ENCODE results near the gene CCDC57.
"Not testable (repeated sequence)": the region's sequence is repeated elsewhere in the genome, so short reads cannot be mapped to it uniquely, and the experiment has no call there.

CCDC57 gene

GRCh38 chr17:82200743-82201497, 11.7 kb downstream of the CCDC57 start:
- peak; percentile 81 for DNase-seq

- DNase-seq = no peak
These were observed 12.5 kb downstream of the CCDC57 start for GRCh38 chr17:82200135-82200534.

DNA sequence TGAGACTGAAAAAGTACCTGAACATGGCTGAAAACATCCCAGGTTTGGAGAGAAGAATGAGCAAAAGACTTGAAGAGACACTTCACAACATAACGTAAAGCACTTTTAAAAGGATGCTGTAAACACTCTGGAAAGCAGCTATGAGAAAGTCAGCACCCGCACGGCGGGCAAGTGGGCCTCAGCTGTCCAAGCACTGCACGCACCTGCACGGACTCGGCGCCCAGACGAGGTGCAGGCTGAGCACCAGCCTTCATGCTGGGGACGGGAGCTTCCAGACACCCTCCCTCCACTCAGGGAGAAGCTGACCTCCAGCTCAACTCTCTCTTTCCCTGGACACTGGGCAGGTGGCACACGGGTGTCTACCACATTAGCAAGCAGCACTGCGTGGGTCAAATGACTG, 13.1 kb downstream of the CCDC57 start:
- DNase-seq = no peak

DNA sequence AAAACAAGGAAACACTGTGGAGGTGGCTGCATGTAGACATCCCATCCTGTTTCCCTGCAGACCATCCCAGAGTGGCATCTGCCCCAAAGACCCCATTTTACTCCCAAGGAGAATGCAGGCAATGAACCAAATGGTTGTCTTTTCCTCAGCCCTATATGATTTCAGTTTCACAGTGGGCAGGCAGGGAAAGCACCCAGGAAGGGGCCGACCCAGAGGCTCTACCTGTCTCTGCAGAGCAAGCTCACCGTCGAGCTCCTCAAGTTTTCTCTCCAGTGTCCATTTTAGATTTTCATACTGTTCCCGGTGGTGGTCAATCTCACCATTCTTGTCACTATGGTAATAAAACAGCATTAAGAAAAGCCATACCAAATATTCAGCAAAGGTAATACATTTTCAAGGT, 14.6 kb downstream of the CCDC57 start:
- peak; percentile 25 for DNase-seq

DNA sequence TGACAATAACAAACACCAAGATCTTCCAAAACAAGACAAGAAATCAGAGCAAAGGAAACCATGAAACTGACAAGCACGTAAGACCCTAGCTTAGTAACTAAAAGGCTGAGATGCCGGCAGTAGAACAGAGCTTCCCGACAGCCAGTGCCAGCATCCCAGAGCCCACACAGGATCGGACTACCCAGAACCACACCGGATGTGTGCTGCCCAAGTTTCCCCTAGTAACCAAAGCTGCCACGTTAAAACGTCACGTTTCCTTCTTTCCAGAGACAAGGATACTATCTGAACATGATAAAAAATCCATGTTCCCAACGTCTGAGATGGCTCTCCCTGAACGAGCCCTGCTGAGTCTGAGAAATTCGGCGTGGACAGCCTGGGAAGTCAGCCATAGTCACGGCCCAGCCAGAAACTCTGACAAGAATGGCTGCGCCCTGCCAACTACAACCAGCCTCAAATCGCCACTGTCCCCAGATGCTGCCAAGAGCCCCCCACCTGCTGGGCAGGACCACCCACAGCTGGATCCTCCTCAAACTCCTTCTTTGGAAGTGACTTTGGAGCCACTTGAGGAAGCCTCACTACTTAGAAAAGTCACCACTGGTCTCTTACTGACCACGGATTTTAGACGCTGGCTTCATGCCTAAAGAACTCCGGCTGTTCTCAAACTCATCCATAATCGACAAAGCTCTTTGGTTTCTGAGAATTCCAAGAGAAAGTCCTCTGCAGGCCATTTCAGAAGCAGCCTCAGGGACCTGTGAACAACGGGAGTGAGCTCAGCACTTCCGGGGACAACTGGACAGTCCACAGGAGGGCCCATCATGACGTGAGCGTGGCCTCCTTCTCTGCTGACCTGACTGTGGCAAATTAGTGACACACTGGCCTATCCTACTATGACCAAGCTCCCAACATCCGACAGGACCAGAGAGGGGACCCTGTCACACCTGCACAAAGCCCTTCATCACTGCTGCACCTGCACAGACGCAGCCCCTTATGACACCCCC, 16.7 kb downstream of the CCDC57 start:
- no peak for DNase-seq

GRCh38 chr17:82194765-82195164, 17.9 kb downstream of the CCDC57 start:
- no peak for DNase-seq

GRCh38 chr17:82193520-82194220, 19.0 kb downstream of the CCDC57 start:
- DNase-seq = no peak

- DNase-seq = not testable (repeated sequence)
These were observed 19.6 kb downstream of the CCDC57 start for GRCh38 chr17:82193050-82193449.

- DNase-seq = no peak
These were observed 24.4 kb downstream of the CCDC57 start for GRCh38 chr17:82188001-82188961.

DNA sequence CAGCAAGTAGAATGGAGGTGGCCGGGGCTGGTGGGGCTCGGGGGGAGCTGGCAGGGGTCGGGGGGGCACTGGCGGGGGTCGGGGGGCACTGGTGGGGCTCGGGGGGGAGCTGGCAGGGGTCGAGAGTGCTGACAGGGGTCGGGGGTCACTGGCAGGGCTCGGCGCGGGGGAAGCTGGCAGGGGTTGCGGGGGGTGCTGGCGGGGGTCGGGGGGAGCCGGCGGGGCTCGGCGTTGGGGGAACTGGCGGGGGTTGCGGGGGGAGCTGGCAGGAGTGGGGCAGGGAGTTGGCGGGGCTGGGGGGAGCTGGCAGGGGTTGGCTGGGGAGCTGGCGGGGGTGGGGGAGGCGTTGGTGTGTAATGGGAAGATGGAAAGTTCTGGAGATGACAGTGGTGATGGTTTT, 25.1 kb downstream of the CCDC57 start:
- DNase-seq = no peak

- no peak for DNase-seq
These were observed 26.4 kb downstream of the CCDC57 start for GRCh38 chr17:82186221-82186620.

DNA sequence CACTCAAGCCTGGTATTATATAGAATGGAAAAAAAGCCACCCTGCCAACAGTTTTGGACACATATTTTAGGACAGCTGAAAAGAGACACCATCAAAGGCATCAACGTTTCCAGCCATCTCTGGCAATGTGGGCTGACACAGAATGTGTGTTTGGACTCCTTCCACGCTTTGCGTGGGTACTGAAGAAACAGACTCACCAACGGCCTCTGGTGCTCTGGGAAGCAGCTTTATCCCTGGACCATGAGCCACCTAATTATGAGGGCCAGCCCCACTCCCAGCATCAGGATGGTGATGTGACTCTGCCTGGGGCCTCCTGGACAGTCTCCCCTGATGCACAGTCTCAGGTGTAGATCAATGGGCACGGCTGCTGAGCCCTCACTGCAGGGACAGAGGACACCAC, 27.9 kb downstream of the CCDC57 start:
- DNase-seq = no peak

- DNase-seq = no peak
These were observed 31.7 kb downstream of the CCDC57 start for GRCh38 chr17:82180776-82181528.

DNA sequence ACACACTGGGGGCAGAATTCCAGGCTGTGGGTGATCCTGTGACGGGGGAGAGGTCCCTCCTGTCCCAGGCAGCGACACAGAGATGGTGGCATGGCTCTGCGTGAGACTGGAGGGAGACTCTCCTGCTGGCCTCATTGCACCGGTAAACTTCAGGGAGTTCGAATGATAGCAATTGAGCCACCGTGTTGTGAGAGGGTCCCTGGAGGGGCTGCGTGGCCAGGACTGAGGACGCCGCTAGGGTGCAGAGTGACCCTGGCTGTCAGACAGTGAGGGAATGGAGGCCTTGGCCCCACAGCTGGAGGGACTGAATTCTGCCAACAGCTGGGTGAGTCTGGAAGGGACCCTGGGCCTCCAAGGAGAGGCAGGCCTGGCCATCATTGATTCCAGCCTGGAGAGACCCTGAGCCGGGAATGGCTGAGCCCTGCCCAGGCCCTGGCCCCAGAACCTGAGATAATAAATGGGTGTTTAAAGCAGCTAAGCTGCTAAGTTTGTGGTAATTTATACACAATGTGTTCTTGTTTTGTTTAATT, 32.6 kb downstream of the CCDC57 start:
- no peak for DNase-seq

- DNase-seq = no peak
These were observed 33.2 kb downstream of the CCDC57 start for GRCh38 chr17:82179412-82179811.

DNA sequence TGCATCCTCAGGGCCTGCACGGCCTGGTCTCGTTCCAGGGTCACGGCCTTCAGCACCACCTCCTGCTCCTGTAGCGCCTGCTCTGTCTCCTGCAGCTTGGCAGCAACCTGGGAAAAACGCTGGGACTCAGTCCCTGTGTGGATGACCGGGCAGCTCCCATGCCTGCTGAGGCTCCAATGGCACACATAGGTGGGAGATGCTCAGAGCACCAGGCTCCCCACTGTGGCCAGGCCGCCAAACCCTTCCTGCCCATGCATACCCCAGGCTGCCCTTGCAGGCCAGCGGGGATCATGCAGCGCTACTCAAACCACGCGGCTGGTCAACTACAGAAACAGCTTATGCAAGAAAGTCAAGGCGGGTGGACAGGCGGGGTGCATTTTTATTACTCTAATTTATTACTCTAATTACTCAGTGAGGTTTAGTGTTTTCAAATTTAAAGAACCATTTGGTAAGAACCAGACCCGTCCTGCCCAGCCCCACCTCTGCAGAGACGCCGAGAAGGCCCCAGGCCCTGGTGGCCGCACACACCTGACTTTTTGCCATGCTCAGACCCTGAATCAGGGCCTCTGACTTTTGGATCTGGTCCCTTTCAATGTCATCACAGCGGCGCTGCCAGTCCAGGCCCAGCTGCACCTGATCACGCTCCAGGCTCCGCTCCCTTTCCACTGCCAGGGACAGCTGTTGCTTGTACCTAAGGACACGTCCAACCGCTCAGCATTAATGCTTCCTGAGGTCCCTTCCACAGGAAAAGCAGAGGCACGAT, 34.0 kb downstream of the CCDC57 start:
- DNase-seq = no peak

DNA sequence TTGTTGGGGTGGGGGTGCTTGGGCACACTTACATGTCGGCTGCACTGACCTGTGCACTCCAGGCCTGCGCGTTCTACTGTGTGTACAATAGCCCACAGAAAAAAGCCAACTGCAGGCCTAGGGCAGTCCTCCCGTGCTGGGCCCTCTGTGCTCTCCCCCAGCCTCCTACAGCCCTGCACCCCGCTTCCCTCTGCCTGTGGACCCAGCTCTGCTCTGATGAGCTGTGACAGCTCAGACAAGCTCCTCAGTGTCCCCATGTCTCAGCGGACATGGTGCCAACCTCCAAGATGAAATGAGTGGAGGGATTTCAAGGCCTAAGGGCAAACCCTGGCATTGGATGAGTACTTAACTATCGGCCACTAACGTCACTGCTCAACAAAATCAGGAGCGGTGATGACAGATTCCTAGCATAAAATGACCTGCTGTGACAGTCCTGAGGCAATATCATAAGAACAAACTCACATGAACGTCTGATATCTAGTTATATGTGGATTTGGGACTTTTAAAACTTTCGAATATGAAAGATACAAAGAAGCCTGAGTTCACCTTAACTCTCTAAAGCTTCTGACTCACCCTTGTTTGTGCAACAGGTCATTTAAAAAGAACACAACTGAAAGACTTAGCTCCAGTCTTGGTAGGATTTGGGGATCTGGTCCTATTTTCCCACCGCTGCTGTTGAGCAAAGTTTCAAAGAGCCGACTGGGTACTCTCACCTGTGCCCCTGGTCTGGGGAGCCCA, 34.7 kb downstream of the CCDC57 start:
- DNase-seq = no peak

GRCh38 chr17:82177276-82177675, 35.4 kb downstream of the CCDC57 start:
- DNase-seq = no peak

GRCh38 chr17:82175951-82176350, 36.7 kb downstream of the CCDC57 start:
- DNase-seq = no peak

DNA sequence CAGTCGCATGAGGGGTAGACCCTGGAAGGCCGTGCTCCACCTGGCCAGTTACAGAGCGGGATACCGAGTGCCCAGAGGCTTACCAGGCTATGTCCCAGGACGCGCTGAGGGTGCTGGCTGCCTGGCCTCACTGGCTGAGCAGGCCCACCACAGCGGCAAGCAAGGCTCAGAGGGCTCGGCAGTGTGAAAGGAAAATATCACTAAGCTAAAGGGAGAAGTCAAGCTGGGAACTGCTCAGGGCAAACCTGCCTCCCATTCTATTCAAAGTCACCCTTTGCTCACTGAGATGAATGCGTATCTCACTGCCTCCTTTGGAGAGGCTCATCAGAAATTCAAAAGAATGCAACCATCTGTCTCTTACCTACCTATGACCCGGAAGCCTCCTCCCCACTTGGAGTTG, 37.4 kb downstream of the CCDC57 start:
- no peak for DNase-seq

Measured in activated CD4-positive, alpha-beta T cell treated with anti-CD3 and anti-CD28 coated beads, Interleukin-10, Interleukin-2, amounts not matched to agents 100 ng/mL and 50 ng/mL, durations not matched to agents 16 hours and 8 hours (primary cell).